ENCODE measurements around the gene HHATL.

The HHATL gene

DNA sequence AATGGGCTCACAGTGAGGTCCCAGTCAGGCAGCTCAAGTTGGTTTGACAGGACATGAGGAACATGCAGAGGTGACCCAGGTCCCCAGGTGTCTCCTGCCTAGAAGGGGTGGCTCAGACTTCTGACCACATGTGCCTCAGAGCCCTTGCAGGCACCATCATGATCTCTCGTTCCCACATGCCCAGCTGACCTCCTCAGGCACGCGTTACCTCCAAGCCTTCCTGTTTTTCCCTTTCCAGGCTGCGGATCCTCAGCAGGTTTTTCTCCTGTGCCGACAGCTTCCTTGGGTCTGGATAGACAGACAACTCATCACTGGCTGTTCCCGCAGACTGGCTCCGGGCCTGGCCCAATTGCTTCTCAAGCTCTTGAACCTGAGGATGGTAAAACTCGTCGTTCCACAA, 40.1 kb upstream of the HHATL start:
- DNase-seq (ENCODE audit: extremely low read depth, insufficient read length) = no peak
- no peaks in the 10 kb centered on the region; the same call in 1 of the 2 replicates for H3K27me3 ChIP-seq (replicated peaks; ENCODE audit: control insufficient read depth, insufficient read depth, low read length)
- H3K4me3 ChIP-seq (replicated peaks; ENCODE audit: low read depth, low read length) = no peak overlapping the region
- no peaks in the 10 kb centered on the region for H3K36me3 ChIP-seq (ENCODE audit: control insufficient read depth, insufficient read depth, low read length)
- TF ChIP-seq, protein P1, sequence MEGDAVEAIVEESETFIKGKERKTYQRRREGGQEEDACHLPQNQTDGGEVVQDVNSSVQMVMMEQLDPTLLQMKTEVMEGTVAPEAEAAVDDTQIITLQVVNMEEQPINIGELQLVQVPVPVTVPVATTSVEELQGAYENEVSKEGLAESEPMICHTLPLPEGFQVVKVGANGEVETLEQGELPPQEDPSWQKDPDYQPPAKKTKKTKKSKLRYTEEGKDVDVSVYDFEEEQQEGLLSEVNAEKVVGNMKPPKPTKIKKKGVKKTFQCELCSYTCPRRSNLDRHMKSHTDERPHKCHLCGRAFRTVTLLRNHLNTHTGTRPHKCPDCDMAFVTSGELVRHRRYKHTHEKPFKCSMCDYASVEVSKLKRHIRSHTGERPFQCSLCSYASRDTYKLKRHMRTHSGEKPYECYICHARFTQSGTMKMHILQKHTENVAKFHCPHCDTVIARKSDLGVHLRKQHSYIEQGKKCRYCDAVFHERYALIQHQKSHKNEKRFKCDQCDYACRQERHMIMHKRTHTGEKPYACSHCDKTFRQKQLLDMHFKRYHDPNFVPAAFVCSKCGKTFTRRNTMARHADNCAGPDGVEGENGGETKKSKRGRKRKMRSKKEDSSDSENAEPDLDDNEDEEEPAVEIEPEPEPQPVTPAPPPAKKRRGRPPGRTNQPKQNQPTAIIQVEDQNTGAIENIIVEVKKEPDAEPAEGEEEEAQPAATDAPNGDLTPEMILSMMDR (IDR thresholded peaks at IDR 0.05; ENCODE audit: insufficient read depth, low read length, poor library complexity, severe bottlenecking) = no peak

DNA sequence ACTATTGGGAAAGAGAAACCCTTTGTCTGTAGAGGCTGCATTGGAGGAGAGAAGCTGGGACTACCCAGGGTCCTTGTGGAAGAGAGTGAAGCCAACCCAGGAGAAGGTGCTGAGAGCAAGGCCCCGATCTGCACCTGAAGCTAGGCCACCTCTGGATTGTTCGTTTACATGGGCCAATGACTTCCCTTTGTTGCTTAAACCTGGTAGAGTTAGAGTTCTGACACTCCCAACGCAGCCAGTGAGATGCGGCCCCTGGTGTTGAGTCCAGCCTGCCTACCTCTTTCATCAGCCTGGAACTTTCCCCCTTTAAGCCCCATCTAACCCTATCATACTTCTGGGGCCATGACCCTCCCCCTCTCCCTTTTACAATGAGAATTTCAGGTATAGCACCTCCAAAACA, 39.7 kb upstream of the HHATL start:
- H3K27me3 ChIP-seq (replicated peaks; ENCODE audit: control insufficient read depth, insufficient read depth, low read length) = no peaks in the 10 kb centered on the region; the same call in 1 of the 2 replicates
- no peaks in the 10 kb centered on the region for H3K36me3 ChIP-seq (ENCODE audit: control insufficient read depth, insufficient read depth, low read length)
- TF ChIP-seq, protein P1 (IDR thresholded peaks at IDR 0.05; ENCODE audit: insufficient read depth, low read length, poor library complexity, severe bottlenecking) = no peak
- H3K4me3 ChIP-seq (replicated peaks; ENCODE audit: low read depth, low read length) = no peak overlapping the region
- no peak for DNase-seq (ENCODE audit: extremely low read depth, insufficient read length)

GRCh38 chr3:42741796-42742195, 39.2 kb upstream of the HHATL start:
- TF ChIP-seq, protein P1 (IDR thresholded peaks at IDR 0.05; ENCODE audit: insufficient read depth, low read length, poor library complexity, severe bottlenecking) = no peak
- no peak for DNase-seq (ENCODE audit: extremely low read depth, insufficient read length)
- Histone ChIP-seq H3K27me3 (replicated peaks; ENCODE audit: control insufficient read depth, insufficient read depth, low read length) (no peaks in the 10 kb centered on the region; the same call in 1 of the 2 replicates), H3K36me3 (ENCODE audit: control insufficient read depth, insufficient read depth, low read length) (no peaks in the 10 kb centered on the region), H3K4me3 (replicated peaks; ENCODE audit: low read depth, low read length) (no peak overlapping the region)

- DNase-seq (ENCODE audit: extremely low read depth, insufficient read length) = no peak
- Histone ChIP-seq H3K27me3 (replicated peaks; ENCODE audit: control insufficient read depth, insufficient read depth, low read length) (no peaks in the 10 kb centered on the region; the same call in 1 of the 2 replicates), H3K36me3 (ENCODE audit: control insufficient read depth, insufficient read depth, low read length) (no peaks in the 10 kb centered on the region), H3K4me3 (replicated peaks; ENCODE audit: low read depth, low read length) (no peak overlapping the region)
- TF ChIP-seq, protein P1 (IDR thresholded peaks at IDR 0.05; ENCODE audit: insufficient read depth, low read length, poor library complexity, severe bottlenecking) = no peak
Measured at GRCh38 chr3:42739401-42740158, 37.0 kb upstream of the HHATL start.

DNA sequence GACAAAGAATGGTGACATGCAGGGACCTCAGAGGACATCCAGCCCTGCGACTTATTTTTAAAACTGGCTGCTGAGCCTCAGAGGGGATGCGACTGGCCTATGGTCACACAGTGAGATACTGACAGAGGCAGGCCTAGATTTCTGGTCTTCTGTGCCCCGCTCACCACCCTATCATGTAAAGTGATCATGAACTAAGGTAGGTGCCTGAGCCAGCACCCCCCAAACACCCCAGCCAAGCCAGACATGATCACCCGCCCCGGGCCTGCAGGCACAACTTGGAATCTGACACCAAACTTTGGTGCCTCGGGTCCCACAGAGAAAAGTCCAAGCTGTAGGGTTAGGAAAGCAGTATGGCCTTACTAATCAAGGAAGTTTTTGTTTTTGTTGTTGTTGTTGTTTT, 33.9 kb upstream of the HHATL start:
- no peak overlapping the region for H3K4me3 ChIP-seq (replicated peaks; ENCODE audit: low read depth, low read length)
- TF ChIP-seq, protein P1 (IDR thresholded peaks at IDR 0.05; ENCODE audit: insufficient read depth, low read length, poor library complexity, severe bottlenecking) = no peak
- DNase-seq (ENCODE audit: extremely low read depth, insufficient read length) = no peak
- H3K36me3 ChIP-seq (ENCODE audit: control insufficient read depth, insufficient read depth, low read length) = no peaks in the 10 kb centered on the region
- no peaks in the 10 kb centered on the region; the same call in 1 of the 2 replicates for H3K27me3 ChIP-seq (replicated peaks; ENCODE audit: control insufficient read depth, insufficient read depth, low read length)

All from GM06990 (cell line).